Measurements from ENCODE around the gene TXNL4A. TPM values are rescaled to one million over a fixed set of nuclear protein-coding genes. Genes with fewer than 3 reads are reported as not detected.

TXNL4A gene
- total RNA-seq, 5 donors from 2014 or later (not counting 1 experiment from before 2014, with no cell fraction given), result 61.2 to 77.8 (median 72.7) TPM

GRCh38 chr18:79941473-79942119 is 46.8 kb downstream of the TXNL4A start:
- no peak overlapping the region for H3K27ac ChIP-seq (ENCODE audit: low read length)
- peaks cover 21 to 22% of the 10 kb centered on the region in 2 donors for H3K36me3 ChIP-seq (ENCODE audit: control insufficient read depth in 2 of 2, extremely low read depth in 1 of 2, insufficient read depth in 1 of 2, low read length in 1 of 2)
- H3K9me3 Mint-ChIP-seq, result peaks cover 0 to 4% (median 3%) of the 10 kb centered on the region in 3 donors
- H3K4me1 Mint-ChIP-seq, result peaks cover 29 to 42% (median 35%) of the 10 kb centered on the region in 3 donors
- 94% methylated on average over 15 of the region's 16 CpGs for WGBS (ENCODE audit: insufficient coverage)
- peaks cover 60% of the 10 kb centered on the region for H3K36me3 Mint-ChIP-seq
- no peaks in the 10 kb centered on the region for H3K9me3 ChIP-seq
- no peaks in the 10 kb centered on the region for H3K27me3 ChIP-seq (replicated peaks in 1 of 2; ENCODE audit: control insufficient read depth in 2 of 2, extremely low read depth in 1 of 2, insufficient read depth in 2 of 2, low read length in 1 of 2)
- H3K27me3 Mint-ChIP-seq, result no peaks in the 10 kb centered on the region
- ChIA-PET POLR2A (no interaction called here), CTCF (no interaction called here)
- no peak for ATAC-seq (replicated peaks in 1 of 4)
- DNase-seq, result peak in 1 of 35 experiments; percentile 12
- H3K4me3 ChIP-seq (ENCODE audit: control insufficient read depth in 1 of 2, extremely low read depth in 1 of 2, low read length in 1 of 2), result no peak overlapping the region
- H3K4me1 ChIP-seq (ENCODE audit: control insufficient read depth in 1 of 2, extremely low read depth in 1 of 2, insufficient read depth in 2 of 2, low read length in 2 of 2), result peaks cover 0 to 26% of the 10 kb centered on the region in 2 experiments
- no peak overlapping the region for H3K4me3 Mint-ChIP-seq
- H3K27ac Mint-ChIP-seq, result no peak overlapping the region

GRCh38 chr18:79940814-79941472 is 47.4 kb downstream of the TXNL4A start:
- 96% methylated on average over 13 of the region's 17 CpGs for WGBS (ENCODE audit: insufficient coverage)
- Histone ChIP-seq H3K36me3 (ENCODE audit: control insufficient read depth in 2 of 2, extremely low read depth in 1 of 2, insufficient read depth in 1 of 2, low read length in 1 of 2) (peaks cover 21 to 23% of the 10 kb centered on the region in 2 donors), H3K4me1 (ENCODE audit: control insufficient read depth in 1 of 2, extremely low read depth in 1 of 2, insufficient read depth in 2 of 2, low read length in 2 of 2) (peaks cover 0 to 26% of the 10 kb centered on the region in 2 experiments), H3K4me3 (ENCODE audit: control insufficient read depth in 1 of 2, extremely low read depth in 1 of 2, low read length in 1 of 2) (no peak overlapping the region), H3K27ac (ENCODE audit: low read length) (no peak overlapping the region), H3K27me3 (replicated peaks in 1 of 2; ENCODE audit: control insufficient read depth in 2 of 2, extremely low read depth in 1 of 2, insufficient read depth in 2 of 2, low read length in 1 of 2) (no peaks in the 10 kb centered on the region), H3K9me3 (no peaks in the 10 kb centered on the region)
- Mint-ChIP-seq H3K27ac (no peak overlapping the region), H3K9me3 (peaks cover 0 to 6% (median 3%) of the 10 kb centered on the region in 3 donors), H3K4me3 (no peak overlapping the region), H3K36me3 (peaks cover 66% of the 10 kb centered on the region), H3K27me3 (no peaks in the 10 kb centered on the region), H3K4me1 (peaks cover 25 to 36% (median 30%) of the 10 kb centered on the region in 3 donors)
- ATAC-seq (replicated peaks in 1 of 4), result no peak
- DNase-seq, result peak in 1 of 35 experiments; percentile 15
- ChIA-PET CTCF (no interaction called here), POLR2A (interaction anchor here (0.6 kb wide), 2 partner anchors 34 to 227 kb away, joined by 3 to 7 read pairs; no protein-coding TSS in a partner anchor)

- peaks cover 27 to 29% of the 10 kb centered on the region in 2 donors for H3K36me3 ChIP-seq (ENCODE audit: control insufficient read depth in 2 of 2, extremely low read depth in 1 of 2, insufficient read depth in 1 of 2, low read length in 1 of 2)
- no peak for ATAC-seq (replicated peaks in 1 of 4)
- WGBS (ENCODE audit: insufficient coverage), result 98% methylated on average over 9 of the region's 18 CpGs
- no peak overlapping the region for H3K27ac Mint-ChIP-seq
- peak in 1 of 35 experiments; percentile 7 for DNase-seq
- H3K4me1 ChIP-seq (ENCODE audit: control insufficient read depth in 1 of 2, extremely low read depth in 1 of 2, insufficient read depth in 2 of 2, low read length in 2 of 2), result peaks cover 0 to 19% of the 10 kb centered on the region in 2 experiments
- H3K27ac ChIP-seq (ENCODE audit: low read length), result no peak overlapping the region
- H3K9me3 ChIP-seq, result peaks cover 2% of the 10 kb centered on the region
- H3K9me3 Mint-ChIP-seq, result peaks cover 0 to 11% (median 3%) of the 10 kb centered on the region in 3 donors
- no peaks in the 10 kb centered on the region for H3K27me3 Mint-ChIP-seq
- no peaks in the 10 kb centered on the region for H3K27me3 ChIP-seq (replicated peaks in 1 of 2; ENCODE audit: control insufficient read depth in 2 of 2, extremely low read depth in 1 of 2, insufficient read depth in 2 of 2, low read length in 1 of 2)
- H3K36me3 Mint-ChIP-seq, result peaks cover 71% of the 10 kb centered on the region
- no peak overlapping the region for H3K4me3 Mint-ChIP-seq
- ChIA-PET POLR2A (interaction anchor here (0.6 kb wide), 2 partner anchors 33 to 226 kb away, joined by 3 to 7 read pairs; no protein-coding TSS in a partner anchor), CTCF (no interaction called here)
- H3K4me1 Mint-ChIP-seq, result peaks cover 18 to 31% (median 25%) of the 10 kb centered on the region in 3 donors
- no peak overlapping the region for H3K4me3 ChIP-seq (ENCODE audit: control insufficient read depth in 1 of 2, extremely low read depth in 1 of 2, low read length in 1 of 2)
Observed at GRCh38 chr18:79940126-79940813, 48.1 kb downstream of the TXNL4A start.

GRCh38 chr18:79939096-79939495 is 49.3 kb downstream of the TXNL4A start:
- Histone ChIP-seq H3K4me1 (ENCODE audit: control insufficient read depth in 1 of 2, extremely low read depth in 1 of 2, insufficient read depth in 2 of 2, low read length in 2 of 2) (peaks cover 0 to 8% of the 10 kb centered on the region in 2 experiments), H3K27ac (ENCODE audit: low read length) (no peak overlapping the region), H3K4me3 (ENCODE audit: control insufficient read depth in 1 of 2, extremely low read depth in 1 of 2, low read length in 1 of 2) (no peak overlapping the region), H3K27me3 (replicated peaks in 1 of 2; ENCODE audit: control insufficient read depth in 2 of 2, extremely low read depth in 1 of 2, insufficient read depth in 2 of 2, low read length in 1 of 2) (no peaks in the 10 kb centered on the region), H3K9me3 (peaks cover 2% of the 10 kb centered on the region), H3K36me3 (ENCODE audit: control insufficient read depth in 2 of 2, extremely low read depth in 1 of 2, insufficient read depth in 1 of 2, low read length in 1 of 2) (peaks cover 34 to 38% of the 10 kb centered on the region in 2 donors)
- no peak overlapping the region for H3K4me3 Mint-ChIP-seq
- H3K27ac Mint-ChIP-seq, result no peak overlapping the region
- ATAC-seq (replicated peaks in 1 of 4) (no peak), DNase-seq (no peak)
- ChIA-PET POLR2A (no interaction called here), CTCF (interaction anchor here in 1 of 2 donors (0.6 kb wide), 1 partner anchor 28 kb away, joined by 3 read pairs; no protein-coding TSS in a partner anchor)
- H3K27me3 Mint-ChIP-seq, result no peaks in the 10 kb centered on the region
- WGBS (ENCODE audit: insufficient coverage), result 97% methylated on average over 4 of the region's 5 CpGs
- H3K36me3 Mint-ChIP-seq, result peaks cover 83% of the 10 kb centered on the region
- peaks cover 3 to 13% (median 3%) of the 10 kb centered on the region in 3 donors for H3K9me3 Mint-ChIP-seq
- H3K4me1 Mint-ChIP-seq, result peaks cover 7 to 19% (median 14%) of the 10 kb centered on the region in 3 donors

GRCh38 chr18:79938196-79938595 is 50.2 kb downstream of the TXNL4A start:
- peaks cover 2% of the 10 kb centered on the region for H3K9me3 ChIP-seq
- ATAC-seq (replicated peaks in 1 of 4), result no peak

More at GRCh38 chr18:79938196-79938595, 50.2 kb downstream of the TXNL4A start:
- DNase-seq, result no peak
- Mint-ChIP-seq H3K27ac (no peak overlapping the region), H3K36me3 (peaks cover 92% of the 10 kb centered on the region), H3K9me3 (peaks cover 4 to 20% (median 11%) of the 10 kb centered on the region in 3 donors), H3K4me3 (no peak overlapping the region), H3K4me1 (peaks cover 4 to 17% (median 13%) of the 10 kb centered on the region in 3 donors), H3K27me3 (no peaks in the 10 kb centered on the region)
- Histone ChIP-seq H3K36me3 (ENCODE audit: control insufficient read depth in 2 of 2, extremely low read depth in 1 of 2, insufficient read depth in 1 of 2, low read length in 1 of 2) (peaks cover 35 to 38% of the 10 kb centered on the region in 2 donors), H3K27ac (ENCODE audit: low read length) (no peak overlapping the region), H3K4me3 (ENCODE audit: control insufficient read depth in 1 of 2, extremely low read depth in 1 of 2, low read length in 1 of 2) (no peak overlapping the region), H3K4me1 (ENCODE audit: control insufficient read depth in 1 of 2, extremely low read depth in 1 of 2, insufficient read depth in 2 of 2, low read length in 2 of 2) (no peaks in the 10 kb centered on the region), H3K27me3 (replicated peaks in 1 of 2; ENCODE audit: control insufficient read depth in 2 of 2, extremely low read depth in 1 of 2, insufficient read depth in 2 of 2, low read length in 1 of 2) (no peaks in the 10 kb centered on the region)
- 96% methylated on average over 7 of the region's 9 CpGs for WGBS (ENCODE audit: insufficient coverage)
- POLR2A ChIA-PET, result interaction anchor here in 1 of 2 donors (0.6 kb wide), 1 partner anchor 45 kb away, joined by 3 read pairs; no protein-coding TSS in a partner anchor
- CTCF ChIA-PET, result no interaction called here
